HG03432 (cell line): ENCODE measurements around the gene SLC48A1.

Experiments used
- ATAC-seq: cut with Tn5 transposase; IDR thresholded peaks from one replicate; pipeline ENCODE4 v1.9.1; 2021; ENCODE audit warnings: mild to moderate bottlenecking, moderate library complexity; ENCODE audit not compliant: unreplicated experiment

The SLC48A1 gene

DNA sequence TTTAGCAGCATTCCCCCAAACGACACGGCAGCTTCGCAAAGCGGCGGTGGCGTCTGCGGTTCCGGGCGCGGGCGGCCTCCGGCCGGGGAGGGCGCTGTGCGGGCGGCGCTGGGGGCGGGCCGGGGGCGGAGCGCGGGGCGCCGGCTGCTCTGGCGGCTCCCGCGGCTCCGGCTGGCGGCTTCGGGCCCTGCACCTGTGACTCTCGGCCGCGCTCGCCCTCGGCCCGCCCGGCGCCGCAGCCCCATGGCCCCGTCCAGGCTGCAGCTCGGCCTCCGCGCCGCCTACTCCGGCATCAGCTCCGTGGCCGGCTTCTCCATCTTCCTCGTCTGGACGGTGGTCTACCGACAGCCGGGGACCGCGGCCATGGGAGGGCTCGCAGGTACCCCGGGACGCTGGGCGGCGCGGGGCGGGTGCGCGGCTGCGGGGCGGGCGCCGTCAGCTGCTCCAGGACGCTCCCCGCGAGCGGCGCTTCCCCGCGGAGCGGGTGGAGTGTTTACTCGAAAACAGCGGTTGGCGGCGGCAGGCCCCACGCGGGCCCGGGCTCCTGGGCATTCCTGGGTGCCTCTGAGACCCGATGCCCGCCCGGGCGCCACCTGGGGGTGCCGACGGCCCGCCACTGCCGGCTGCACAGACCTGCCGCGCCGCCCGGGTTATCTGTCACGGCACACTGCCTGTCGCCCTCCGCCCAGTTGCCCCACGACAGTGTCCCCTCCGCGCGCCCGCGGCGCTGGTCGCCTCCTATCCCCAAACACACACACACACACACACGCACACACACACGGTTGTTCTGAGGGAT, at the start of gene SLC48A1:
Gene SLC48A1, plus strand, starts transcription at position 177 of the 796 bp plus-strand sequence. Its CDS starts 67 bp downstream, at position 244.
- ATAC-seq: peak; percentile 89

DNA sequence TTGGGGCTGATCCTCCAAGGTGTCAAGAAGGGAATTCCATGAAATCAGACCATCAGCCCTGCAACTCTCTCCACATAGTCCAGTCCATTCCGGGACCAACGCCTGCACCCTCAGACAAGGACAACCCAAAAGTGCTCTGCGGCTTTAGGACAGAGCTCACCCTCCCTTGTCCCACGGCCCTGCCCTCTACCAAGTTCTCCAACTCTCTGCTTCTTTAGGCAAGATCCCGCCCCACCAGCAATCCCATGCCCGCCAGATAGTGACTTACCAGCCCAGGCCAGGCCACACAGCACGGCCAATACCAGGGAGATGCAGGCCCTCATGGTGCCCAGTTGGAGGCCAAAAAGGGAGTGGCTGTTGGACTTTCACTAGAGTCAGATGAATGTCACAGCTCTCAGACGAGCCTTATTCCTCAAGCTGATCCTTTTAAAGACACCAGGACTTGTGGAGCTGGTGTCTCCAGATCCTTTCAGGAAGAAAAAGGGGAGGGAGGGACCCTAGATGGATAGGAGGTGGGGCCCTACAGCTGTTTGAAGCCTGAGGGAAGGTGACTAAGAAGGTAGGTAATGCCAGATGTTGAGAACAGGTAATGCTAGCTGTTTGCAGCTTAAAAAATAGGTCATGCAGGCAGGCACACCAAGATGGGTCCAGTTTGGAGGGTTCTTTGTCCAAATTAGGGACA, 47.8 kb upstream of the SLC48A1 start, which contains the start of gene ENDOU:
Gene ENDOU, minus strand, starts transcription at position 400 of the 682 bp plus-strand sequence. Its CDS starts 77 bp downstream, at position 323.
- ATAC-seq: no peak

DNA sequence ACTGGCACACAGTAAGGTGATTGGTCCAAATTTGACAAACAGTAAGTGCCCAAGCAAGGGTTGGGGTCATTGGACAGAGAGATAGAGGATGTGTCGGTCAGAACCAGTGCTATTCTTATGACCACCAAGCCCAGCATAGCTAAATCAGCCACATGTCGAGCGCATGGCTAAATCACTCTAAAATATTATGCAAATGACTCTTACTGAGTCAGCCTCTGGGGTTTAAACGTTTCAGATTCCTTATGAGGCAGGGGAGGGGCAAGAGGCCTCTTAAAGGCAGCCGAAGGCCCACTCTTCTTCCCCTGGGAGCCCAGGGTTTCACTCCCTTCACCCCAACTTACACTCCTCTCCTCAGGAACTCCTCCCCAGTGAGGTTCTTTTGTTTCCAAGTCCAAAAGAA, 47.1 kb upstream of the SLC48A1 start:
- ATAC-seq: peak; percentile 84

DNA sequence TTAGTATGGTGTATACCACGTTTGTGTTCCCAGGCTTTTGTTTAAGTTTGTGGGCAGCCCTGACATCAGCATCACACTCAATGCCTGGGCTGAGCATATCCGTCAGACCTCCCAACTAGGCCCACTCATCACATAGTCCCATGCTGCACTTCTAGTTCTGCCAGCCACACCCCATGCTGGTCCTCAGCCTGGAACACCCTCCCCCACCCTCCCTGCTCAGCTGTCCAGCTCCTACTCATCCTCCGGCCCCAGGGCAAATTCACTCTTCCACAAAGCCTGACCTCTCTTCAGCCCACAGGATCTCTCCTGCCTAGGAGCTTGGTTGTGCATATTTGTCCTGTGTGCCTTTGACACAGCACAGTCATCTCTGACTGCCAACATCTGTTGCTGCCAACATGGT, 43.8 kb upstream of the SLC48A1 start:
- ATAC-seq: no peak

DNA sequence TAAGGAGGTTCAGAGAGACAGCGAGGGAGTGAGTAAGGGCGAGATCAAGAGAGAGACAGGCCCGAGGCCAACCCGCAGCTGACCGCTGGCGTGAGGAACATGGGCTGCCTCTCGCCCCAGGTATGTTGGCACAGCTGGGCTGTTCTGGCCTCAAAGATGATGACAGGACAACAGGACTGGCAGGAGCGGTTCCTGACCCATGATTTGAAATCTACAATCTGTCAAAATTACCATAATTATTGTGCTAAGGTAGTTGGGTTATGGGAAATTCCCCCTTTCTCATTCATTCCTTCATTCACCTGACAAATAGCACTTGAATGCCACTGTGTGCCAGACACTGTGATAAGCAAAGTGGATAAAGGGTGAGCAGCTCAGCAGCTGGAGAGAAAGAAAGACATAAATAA, 42.7 kb upstream of the SLC48A1 start:
- ATAC-seq: no peak

DNA sequence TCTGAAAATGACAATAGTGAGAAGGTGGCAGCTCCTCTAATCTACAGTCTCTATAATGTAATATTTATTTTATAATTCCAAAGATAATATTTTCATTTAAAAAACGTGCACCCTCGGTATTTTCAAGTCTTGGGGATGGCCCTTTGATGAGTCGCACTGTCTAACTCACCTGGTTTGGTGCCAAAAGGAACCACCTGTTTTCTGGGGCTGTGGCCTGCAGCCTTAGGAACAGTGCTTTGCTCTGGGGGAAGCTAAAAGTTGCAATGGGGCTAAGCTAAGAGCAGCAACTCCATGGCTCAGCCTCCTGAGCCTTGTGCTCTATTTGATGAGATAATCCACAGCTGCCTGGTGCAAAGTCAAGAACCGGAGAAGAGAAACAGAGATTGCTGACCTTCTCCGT, 41.3 kb upstream of the SLC48A1 start:
- ATAC-seq: no peak

DNA sequence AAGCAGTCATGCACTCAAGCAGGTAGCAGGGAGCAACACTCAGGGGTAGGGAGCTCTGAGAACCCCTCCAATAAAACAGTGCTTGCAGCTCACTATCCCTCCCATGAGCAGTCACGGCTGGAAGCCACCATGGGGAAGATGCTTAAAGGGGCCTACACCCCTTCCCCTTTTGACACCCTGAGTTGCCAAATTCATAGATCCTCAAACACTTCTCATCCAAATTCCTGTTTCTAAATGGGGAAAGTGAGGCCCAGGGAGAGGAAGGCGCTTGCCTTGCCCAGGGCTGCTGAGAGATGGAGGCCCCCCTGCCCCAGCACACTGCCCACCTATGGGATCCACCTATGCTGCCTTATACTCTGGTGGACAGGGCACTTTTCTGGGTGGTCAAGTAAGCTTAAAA, 40.5 kb upstream of the SLC48A1 start:
- ATAC-seq: no peak

DNA sequence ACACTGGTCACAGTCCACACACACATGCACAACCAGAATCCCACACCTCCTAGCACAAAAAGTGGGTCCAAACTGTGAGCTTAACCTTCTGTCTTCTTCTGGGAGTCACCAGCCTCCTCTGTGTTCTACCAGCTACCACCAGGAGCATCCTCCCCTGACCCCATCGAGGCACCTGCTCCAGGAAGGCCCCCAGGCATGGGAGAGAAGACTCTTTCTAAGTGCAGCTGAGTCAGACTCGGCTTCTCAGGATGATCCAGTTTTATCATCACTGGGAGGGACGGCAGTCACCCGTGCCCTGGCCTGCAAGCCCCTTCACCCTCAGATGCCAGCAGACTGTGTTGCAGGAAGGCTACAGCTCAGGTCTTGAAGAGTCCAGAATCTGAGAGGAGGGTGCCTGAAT, 39.9 kb upstream of the SLC48A1 start:
- ATAC-seq: no peak

DNA sequence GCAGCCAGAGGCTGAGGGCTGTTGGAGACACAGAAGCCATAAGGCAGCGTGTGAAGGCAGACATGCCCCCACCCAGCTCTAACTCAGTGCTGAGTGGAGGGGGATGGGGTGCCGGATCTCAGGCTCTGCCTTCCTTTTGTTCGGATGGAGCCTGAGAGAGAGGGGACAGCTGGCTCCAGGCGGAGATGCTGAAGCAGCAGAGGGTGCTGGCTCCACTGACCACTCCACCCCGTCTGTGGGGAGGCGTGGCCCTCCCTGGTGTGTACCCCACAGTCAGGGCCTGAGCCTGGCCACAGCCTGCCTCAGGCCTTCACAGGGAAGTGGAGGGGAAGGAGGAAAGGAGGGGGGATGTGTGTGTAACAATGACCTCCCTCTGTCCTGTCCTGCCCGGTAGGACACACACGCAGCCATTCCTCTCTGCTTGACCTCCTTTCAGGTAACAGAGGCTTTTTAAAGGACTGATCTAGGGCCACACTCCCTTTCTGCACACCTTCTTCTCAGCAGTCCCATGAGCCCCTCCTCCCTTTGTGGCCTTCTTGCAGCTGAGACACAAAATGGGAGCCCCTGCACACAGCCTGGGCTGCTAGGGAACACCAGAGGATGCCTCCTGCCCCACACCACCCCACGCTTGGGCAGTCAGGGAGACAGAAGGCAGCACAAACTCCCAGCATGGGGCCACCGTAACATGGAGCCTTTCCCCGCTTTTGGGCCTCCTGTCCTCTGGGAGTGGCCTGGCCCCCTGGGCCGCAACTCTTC, 38.1 kb upstream of the SLC48A1 start:
- ATAC-seq: no peak

DNA sequence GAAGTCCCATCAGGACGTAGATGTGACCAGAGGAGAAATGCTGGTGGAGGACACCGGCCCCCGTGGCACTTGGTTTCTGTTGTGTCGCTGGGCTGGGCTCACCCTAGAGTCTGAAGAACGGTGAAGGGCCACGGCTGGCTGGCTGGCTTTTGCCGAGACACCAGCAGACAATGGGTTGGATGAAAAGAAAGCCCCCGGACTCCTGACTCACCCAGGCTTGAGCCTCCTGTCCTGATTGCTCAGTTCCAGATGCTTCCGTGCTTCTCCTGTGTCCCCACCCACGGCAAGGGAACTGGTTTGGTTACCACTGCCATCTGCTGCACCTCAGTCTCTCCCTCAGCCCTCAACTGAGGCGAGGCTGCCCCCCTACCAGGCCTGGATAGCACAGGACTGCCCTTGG, 37.4 kb upstream of the SLC48A1 start:
- ATAC-seq: no peak

DNA sequence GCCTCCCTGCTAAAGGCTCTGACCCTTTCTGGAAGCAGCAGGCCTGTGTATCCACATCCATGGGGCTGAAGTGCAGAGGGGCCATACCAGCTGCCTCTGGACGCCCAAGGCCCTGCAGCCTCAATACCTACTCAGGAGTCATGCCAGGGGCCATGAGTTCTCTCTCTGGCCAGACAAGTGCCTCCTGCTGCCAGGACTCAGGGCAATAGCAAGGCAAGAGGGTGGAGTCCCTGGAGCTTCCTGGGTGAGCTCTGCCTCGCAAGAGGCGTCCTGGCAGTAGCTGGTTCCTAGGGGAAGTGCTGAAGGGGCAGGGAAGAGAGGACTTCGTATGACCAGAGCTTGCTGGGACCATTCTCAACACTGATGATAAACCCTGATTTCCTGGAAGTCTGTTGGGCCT, 36.8 kb upstream of the SLC48A1 start:
- no peak for ATAC-seq

DNA sequence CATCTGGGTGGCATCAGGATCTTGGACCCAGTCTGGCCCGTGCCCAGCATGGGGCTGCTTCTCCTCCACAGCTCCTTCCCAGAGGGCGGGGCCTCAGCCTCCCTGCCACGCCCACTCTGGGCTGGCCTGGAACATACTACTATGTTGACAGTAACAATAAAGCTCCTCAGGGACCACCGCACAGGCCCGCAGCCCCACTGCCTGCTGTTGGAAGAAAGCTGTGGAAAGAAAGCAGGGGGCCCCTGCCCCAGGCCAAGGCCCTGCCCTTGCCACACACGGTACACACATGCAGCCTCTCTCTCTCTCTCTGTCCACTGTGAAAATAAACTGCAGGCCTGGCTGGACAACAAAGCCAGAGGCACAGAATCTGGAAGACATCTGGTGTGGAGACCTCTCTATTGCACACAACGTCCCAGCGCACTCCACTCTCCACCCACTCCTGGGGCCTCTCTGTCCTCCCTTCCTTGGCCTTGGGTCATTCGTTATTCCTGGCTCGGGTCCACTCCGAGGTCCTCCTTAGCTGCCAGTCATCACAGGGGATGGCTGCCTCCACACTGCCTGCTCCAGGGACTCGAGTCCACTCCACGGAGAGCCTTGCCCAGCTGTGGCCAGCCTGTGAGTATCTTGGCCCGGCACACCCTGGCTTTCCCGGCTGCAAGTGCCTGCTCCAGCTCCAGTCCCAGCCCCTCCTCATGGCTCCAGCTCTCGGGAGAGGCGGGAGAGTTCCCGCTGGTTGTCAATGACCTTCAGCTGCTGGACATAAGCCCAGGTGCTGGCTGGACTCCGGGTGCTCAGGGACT, 36.0 kb upstream of the SLC48A1 start:
- ATAC-seq: no peak

DNA sequence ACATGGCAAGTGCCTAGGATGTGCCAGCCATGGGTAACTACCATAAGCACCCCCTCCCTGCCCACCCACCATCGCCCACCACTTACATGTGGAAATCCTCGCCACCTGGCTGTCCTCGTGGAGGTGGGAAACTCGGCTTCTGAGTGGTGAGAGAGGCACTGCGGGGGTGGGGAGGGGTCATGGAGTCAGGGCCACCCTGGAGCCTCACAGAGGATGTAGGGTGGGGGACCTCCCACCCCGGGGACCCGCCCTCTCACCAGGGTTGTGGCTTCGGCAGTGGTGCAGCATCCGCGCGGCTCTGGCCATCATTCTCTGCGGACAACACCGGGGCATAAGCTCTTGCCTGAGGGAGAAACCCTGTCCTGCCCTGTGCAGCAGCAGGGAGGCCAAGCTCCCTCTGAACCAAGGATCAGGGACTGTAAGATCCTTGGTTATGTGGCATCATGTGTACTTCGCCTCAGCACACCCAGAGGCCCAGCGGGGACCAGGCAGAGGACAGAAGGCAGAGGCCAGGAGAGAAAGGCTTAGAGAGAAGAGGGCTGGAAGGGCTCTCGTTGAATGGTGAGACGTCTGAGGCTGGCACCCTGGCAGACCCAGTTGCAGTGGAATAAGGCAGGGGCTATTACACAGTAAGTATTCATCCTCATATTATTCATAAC, 35.0 kb upstream of the SLC48A1 start:
- no peak for ATAC-seq

DNA sequence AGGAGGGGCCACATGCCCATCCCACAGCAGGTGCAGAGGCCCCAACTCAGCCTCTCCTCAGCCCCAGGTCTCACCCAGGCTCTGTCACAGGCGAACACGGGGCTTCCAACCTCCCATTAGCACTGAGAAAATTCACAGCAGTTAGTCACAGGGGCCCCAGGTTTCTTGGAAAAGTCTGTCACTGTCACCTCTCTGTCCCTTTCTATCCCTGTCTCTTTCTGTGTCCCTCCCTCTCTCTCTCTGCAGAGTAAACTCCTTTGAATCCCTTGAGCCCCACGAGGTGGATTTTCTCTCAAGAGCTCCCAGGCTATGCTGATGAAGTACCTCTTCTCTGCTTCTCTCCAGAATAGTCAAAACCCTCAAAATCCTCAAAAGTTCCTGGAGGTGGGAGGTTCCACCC, 33.7 kb upstream of the SLC48A1 start:
- ATAC-seq: no peak

DNA sequence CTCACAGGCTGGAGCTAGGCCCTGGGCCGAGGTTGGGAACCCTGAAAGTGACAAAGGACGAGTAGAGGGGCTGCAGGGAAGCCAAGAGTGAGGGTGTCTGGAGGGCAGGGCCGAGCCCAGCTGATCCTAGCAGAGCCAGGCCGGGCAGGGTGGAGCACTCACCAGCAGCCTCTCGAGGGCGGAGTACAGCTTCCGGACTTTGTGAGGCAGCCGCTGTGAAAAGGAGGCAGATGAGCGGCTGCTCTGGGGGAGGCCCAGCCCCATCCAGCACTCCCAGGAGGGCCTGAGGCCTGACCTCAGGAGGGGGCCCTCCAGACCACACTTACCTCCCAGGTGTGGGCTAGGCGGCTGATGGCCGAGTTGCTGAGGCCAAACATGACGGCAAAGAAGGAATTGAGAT, 33.1 kb upstream of the SLC48A1 start:
- peak; percentile 68 for ATAC-seq

DNA sequence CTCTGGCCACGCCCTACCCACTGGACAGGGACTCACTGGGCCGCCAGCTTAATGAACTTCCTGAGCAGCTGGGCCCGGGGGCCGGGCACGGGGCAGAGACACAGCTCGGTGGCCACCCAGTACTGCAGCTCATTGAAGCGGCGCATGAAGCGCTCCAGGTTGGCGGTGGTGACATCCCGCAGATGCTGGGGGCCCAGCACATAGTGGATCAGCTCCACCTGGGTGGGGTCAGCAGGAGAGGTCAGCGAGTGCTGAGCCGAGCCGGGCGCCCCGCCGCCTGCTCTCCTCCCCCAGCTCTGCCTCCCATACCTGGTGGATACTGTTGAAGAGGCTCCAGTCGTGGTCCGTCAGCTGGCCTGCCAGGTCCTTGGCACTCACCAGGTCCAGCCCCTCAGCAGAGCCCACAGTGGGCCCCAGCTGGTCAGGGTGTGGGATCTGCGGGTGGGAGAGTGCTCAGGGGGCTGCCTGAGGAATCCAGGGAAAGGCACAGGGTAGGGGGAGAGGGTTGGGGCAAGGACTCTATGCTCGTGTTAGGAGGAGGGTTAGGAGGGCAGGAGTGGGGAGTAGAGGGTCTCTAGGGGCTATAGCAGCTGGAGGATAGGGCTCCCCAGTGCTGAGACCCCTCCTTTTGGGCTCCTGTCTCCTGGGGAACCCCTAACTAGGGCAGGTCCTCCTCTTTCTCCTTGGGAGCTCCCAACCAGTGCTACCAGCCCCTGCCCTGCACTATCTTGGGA, 32.3 kb upstream of the SLC48A1 start:
- ATAC-seq: peak; percentile 56

DNA sequence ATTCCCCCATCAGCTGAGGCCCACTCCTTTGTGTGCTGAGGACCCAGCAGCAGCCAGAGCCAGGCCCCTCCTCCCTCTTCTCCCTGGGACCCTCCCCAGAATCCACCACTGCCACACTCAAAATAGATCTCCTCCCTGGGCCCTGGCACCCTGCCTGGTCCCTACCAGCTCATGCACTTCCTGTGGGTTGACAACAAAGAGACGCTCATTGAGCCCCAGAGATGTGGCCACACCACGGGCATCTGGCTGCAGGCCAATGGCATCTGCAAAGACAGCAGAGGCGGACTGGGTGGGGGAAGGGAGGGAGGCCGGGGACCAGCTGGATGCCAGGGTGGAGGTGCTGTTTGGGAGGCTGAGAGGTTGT, 31.7 kb upstream of the SLC48A1 start:
- ATAC-seq: peak; percentile 38

DNA sequence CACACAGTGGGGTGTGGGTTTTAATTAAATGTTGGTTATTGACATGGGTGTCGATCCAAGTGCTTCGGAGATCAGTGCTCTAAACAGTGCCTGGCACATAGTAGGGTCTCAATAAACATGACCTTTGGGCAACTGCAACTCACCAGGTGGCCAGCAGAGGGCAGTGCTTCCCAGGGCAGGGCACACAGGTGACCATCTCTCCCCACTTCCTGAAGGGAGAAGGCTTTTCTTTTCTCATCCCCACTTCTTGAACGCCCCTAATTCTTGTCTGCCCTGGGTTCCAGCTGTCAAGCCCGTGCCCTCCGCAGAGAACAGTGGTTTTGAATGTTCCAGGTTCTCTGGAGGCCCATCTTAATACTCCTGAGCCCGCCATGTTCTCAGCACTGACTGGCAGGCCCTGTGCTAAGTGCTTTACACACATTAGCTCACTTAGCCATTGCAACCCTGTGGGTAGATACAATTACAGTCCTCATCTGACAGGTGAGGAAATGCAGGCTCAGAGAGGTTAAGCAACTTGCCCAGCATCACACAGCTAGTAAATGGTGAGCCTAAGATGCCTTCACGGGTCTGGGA, 30.7 kb upstream of the SLC48A1 start:
- no peak for ATAC-seq

DNA sequence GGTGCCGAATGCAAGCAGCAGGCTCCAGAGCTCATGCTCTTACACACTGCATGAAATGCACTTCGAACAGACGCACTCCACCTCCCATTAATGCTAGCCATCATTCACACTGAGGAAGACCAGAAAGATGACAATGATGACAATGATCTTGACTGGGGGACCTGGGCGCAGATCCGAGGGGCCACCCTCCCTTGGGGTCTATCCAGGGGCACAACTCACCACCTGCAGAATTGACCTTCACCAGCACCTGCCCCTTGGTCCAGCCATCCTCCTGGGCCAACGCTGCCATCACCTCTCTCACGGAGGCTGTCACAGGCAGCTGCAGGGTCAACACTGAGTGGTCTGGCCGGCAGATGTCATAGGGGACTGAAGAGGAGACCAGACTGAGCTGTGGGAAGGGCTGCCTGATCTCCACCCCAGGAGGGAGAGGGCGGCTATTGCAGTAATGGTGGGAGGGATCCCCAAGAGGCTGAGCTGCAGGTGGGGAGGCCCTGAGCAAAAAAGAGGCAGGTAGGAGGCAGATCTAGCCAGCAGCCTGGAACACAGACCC, 29.7 kb upstream of the SLC48A1 start:
- ATAC-seq: no peak
